NCI-H2107 (cell line): ENCODE measurements around the gene SEMA6C.

Source experiments
- DNase-seq: peaks from one replicate; lab custom pipeline; 2025; lab: John Stamatoyannopoulos, UW

SEMA6C gene

DNA sequence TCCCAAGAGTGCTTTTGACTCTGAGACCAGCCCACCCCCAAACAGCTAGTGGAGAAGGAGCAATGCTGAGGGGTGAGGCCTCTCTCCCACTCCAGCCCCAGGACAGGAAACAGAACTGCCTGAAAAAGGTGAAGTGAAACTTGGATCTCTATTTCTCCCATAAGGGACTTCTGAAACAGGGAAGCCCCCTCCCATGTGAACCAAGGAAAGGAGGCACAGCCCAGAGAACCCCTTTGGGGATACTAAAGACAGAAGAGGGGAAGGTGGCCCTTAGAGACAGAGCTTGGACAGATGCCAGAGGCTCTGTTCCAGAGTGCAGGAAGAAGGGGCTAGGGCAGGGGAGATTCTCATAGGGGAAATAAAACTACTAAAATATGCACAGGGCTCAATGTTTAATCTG, 12.9 kb upstream of the SEMA6C start:
- no peak for DNase-seq

DNA sequence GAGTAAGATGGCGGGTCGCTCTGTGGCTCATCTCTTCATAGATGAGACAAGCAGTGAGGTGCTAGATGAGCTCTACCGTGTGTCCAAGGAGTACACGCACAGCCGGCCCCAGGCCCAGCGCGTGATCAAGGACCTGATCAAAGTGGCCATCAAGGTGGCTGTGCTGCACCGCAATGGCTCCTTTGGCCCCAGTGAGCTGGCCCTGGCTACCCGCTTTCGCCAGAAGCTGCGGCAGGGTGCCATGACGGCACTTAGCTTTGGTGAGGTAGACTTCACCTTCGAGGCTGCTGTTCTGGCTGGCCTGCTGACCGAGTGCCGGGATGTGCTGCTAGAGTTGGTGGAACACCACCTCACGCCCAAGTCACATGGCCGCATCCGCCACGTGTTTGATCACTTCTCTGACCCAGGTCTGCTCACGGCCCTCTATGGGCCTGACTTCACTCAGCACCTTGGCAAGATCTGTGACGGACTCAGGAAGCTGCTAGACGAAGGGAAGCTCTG, 12.4 kb upstream of the SEMA6C start:
- DNase-seq = no peak

DNA sequence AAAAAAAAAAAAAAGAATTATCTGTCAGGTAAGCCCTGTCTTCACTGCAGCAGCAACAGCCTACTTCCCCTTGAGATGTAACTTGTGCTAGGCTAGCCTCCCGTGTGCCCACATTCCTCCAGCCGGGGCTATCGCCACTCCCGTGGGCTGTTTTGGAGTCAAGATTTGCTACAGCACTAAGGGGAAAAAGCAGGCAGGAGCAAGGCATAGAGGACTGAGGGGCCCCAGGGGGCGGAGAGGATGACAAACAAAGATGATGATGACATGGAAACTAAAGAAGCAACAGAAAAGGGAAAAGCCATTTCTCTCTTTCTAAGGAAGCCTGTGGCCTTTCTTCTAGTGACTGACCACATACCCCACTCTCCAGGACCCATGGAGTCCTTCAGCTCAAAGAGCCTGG, 11.9 kb upstream of the SEMA6C start:
- no peak for DNase-seq

DNA sequence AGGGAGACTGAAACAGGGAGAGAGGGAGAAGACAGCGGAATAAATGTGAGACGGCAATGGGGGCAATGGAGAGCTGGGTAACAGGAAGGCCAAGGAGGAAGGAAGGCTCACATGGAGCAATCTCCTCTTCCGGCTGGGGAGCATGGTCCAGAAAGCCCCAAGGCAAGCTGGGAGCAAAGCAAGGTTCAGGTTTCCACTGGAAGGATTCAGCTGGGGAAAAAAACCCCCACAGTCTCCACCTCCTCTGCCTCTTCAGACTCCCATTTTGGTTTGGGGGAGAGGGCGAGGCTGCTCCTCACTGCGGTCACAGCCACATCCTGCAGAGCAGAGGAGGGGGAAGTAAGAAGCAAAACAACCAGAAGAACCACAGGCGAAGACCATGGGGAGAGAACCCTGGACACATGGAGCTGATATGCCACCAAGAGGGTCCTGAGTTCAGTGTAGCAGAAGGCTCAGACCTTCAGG, 10.7 kb upstream of the SEMA6C start:
- no peak for DNase-seq

DNA sequence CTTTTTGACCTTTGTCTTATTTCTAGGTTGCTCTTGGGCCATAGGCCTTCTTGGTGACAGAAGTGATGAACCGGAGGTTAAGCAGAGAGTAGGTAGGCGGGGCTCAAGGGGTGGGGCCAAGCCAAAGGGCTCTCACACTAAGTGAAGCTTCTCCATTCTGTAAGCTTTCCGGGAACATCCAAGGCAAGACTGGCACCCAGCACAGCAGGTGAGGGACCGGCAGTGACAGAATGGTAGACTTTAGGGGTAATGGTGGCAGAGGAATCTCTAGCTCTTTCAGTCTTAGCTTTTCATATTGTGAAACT, 10.0 kb upstream of the SEMA6C start, which contains the start of gene TNFAIP8L2:
TNFAIP8L2 (plus strand) TSS at position 135 of the 305 bp plus-strand sequence. CDS start 2,049 bp downstream, outside the sequence.
- DNase-seq = no peak

DNA sequence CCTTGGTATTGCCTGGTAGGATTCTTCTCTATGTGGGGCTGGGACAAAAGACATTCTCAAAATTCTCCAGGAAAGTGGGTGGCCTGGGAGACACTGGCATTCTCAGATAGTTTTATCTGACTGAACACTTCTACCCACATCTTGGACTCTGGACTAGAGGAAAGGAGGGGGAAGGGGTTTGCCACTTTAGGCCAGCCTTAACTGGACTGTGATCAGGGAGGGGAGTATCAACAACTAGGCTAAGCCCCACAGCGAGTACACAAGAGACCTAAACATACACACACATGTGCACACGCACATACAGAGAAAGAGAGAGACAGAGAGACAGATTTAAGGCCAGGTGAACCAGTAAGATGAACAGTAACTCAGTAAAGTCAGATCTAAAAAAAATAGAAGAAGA, 1.2 kb upstream of the SEMA6C start:
- DNase-seq = no peak

DNA sequence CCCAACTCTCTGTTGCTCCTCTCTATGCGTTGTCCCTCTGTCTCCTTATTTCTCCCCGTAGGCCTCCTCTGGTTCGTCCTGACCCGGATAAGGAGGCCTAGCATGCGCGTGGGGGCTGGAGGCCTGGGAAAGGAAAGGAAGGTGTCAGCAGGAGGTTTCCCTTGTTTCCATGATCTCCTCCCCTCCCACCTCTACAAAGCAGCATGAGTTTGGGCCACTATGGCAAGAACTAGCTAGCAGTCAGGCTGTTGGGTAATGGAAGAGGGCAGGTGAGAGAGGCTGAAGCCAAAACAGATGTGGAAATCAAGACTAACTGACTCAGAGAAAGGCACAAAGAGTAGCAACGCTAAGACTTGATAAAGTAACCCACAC, 687 bp upstream of the SEMA6C start:
- no peak for DNase-seq

DNA sequence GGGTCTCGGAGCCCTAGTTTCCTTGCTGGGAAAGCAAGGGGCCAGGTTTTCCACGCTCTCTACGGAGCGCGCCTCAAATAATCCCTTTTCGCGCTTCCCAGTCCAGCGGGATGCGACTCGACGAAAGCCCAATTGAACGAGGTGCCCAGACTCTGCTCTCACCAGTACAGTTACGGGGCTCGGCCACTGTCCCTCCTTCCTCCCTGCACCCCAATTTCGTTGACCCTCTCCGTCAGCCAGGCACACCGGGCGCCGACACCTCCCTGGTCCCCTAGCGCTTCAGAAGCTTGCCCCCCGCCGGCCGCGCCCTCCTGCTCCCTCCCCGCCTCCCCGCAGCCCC, 389 bp downstream of the SEMA6C start:
- no peak for DNase-seq

DNA sequence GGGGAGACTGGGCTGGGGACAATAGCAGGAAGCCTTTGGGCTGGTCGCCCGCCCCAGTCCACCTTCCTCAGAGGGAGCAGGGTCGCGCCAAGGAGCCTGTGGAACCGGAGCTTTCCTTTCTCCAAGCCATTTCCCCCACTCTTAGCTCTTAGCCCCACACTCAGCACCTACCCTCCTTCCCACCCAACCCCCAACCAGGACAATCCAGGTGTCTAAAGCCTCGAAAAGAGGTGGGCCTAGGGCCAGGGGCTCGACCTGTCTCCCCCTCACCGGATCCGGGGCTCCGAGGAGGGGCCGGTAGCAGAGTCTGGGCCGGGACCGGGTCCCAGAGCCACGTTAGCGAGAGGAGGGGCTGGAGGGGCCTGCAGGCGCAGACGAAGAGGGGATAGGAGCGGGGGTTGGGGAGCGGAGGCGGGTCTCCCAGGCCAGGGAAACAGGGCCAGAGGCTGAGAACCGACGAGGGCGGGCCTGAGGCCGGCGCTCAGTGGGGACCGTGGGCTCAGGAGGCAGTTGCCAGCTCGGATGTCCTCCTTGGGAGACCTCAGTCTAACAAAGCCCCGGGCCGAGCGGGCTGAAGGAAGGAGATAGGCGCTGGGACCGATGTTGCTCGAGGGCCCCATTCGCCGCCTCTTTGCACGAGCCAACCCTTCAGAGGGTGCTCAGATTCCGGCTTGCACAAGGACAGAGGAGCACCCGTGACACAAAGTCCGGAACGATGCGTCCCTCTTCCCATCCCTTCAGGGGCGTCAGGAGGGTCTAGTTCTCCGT, 943 bp downstream of the SEMA6C start:
- DNase-seq = no peak

DNA sequence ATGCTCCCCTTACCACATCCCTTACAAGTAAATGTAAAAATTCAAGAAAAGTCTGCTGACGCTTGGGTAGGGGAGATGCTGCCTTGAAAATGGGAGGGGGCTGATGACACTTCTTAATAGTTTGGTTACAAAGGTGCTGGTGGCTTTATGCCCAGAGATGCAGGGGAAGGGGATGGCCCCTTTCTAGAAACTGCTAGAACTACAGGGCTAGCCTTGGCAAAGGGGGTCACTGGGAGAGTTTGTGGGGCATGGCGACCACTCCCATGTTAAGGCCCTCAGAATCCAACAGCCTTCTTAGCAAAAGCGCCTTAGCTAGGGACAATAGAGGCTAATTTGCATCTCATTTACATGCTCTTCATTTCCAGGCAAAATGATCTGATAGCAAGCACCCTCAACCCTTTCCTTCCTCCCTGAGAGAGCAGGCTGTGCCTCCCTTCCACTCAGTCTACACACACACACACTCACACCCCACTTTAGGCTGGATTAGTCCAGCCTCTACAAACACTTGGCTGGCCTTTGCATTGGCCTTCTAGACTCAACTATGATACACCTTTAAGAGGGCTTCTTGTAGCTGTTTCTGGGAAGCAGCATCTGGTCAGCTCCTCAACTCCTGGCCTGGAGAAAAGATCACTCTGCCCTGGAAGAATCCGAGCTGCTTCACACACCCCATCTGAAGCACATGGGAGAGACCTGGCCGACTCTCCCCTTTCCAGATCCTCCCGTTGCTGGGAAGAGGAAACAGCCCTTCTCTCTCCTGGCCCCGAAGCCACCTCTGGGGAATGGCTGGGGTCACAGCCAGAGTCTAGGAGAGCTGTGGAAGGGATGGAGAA, 1.7 kb downstream of the SEMA6C start:
- DNase-seq = no peak

DNA sequence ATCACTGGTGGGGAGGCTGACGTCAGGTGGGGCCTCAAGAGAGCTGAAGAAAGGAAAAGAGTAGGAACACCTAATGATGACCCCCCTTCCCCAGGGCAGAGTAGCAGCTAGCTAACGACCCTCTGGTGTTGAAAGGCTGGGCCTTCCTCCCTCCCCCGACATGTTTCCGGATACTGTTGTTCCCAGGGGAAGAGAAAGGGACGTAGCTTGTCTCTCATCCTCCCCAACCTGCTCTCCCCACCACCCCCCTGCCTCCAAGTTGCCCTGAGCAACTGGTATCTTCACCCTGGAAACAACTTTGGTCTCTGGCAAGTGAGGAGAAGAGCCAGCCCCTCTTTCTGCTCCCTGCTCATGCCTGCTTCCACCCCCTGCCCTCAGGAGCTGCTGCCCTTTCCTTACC, 2.4 kb downstream of the SEMA6C start:
- DNase-seq = no peak

DNA sequence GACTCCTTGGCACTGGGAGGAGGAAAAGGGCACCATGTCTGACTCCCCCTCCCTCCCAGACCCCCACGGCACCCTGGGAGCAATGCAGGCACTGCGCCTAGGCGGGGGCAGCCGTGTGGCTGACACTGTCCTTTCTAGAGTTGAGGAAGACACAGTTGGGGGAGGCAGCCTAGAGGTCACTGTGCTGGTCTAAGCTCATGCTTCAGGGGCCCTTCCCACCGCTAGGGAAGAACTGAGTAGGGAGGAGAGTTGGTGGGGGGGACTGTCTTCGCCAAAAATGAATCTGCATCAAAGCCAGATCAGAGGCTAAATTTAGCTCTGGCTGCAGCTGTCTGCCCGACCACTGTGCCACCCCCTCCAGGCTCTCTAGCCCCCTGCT, 3.4 kb downstream of the SEMA6C start:
- no peak for DNase-seq

DNA sequence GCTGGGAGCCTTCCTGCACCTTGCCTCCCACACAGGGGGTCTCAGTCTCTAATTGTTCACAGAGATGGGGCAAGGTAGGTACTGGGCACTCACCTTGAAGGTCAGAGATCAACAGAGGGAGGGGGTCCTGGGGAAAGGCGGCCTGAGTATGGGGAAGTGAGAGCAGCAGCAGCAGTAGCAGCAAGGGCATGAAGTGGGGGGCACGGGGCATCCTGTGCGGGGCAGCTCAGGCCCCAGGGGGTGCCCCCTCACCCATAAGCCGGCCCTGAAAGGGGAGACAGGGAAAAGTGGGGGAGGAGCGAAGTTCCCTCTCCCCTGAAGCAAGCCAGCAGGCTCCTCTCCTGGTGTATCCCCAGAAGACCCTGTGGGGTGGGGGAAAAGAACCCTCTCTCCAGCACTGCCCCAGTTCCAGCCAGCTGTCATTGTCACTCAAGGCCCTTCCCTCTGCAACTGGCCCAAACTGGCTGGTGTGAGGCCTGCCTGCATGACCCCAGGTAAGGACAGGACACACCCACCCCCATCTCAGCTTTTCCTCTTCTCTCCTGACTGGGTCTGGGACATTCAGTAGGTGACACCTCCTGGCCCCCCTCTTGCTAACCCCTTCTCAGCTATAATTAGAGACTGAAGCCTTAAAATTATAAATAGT, 3.9 kb downstream of the SEMA6C start:
- DNase-seq = no peak

DNA sequence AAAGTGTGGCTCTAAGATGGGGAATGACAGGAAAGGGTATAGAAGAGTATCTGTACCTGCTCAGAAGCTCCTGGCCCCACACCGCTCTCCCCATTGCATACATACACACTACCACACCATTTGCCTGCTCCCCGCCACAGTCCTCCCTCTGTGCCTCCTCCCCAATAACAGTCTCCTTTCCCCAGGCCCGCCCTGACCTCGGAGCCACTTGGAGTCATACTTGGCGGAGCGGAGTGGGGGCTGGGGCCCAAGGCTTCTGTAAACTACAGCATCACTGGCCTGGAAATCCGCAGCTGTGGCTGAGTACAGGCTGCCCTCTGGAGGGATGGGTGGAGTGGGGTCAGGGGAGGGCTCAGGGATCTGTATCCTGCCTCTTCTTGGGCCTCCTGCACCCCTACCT, 8.6 kb downstream of the SEMA6C start:
- DNase-seq = no peak

DNA sequence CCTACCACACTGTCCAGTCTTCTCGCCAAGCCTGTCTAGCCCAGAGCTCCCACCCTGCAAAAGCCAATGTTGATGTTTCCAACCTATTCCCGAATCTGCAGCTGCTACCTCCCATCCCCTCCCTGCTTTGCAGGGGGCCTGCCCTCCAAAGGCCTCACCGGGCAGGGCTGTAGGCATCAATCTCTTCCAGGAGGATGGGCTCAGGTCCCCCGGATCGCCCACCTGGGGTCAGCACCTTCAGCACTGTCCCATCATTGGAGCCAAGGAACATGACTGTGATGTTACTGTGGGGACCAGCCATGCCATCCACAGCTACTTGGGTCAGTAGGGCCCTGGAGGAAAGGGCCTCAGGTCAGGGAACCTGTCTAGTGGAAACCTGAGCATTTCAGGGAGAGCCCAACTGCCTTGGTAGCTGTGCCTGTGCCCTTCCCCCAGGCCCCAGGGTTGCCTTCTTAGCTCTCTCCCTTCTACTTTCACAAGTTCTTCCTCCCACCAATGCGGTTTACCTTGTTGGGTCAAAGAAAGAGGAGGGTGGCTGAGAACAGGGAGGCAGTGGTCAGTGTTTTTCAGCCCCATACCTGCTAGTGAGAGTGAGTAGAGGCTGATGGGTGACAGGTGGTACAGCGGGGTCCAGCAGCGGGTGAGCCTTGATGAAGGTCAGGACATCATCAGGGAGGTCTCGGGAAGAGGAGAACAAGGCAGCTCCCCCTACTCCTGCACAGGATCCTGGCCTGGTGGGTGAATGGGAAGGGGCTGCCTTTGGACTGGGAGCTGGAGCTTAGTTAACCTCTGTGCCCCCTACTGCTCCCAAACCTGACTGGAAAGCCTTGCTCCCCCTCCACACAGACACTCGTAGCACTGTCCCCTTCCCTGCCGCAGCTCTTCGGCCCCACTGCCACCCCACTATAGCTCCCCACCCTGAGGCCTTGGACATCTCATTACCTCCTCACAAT, 10.7 kb downstream of the SEMA6C start:
- DNase-seq = no peak

DNA sequence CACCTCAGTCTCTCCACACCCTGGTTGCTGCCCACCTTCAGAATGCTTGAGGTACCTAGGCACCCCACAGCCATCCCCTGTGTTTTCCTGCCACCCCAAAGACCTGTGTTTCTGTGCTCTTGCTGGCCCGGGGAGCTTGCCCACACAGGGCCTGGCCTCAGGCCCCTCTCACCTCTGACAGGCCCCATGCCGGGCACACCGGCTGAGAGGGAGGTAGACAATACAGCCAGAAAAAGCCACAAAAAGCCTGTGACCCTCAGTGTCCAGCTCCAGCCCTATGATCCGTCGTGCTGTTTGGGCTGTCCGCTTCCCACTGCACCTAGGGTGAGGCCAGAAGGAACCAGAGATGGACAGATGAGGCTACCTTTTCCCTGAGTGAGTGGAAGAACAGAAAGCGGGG, 11.4 kb downstream of the SEMA6C start:
- no peak for DNase-seq

DNA sequence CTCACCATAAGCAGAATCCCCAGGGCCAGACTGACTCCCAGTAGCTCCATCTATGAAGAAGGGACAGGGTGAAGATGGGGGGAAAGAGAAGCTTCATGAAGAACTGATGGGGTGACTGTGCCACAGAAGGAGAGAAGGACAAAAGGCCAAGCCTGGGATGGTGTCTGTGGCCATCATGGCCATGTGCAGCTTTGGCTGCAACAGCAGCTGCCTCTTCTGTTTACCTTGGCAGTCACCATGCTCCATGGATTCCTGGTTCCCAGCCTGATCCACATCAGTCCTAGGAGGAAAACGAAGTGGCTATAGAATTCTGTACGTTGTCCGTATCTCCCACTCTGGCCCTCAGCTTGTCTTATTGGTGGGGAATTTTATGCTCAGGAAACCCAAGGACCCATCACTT, 12.0 kb downstream of the SEMA6C start:
- no peak for DNase-seq

DNA sequence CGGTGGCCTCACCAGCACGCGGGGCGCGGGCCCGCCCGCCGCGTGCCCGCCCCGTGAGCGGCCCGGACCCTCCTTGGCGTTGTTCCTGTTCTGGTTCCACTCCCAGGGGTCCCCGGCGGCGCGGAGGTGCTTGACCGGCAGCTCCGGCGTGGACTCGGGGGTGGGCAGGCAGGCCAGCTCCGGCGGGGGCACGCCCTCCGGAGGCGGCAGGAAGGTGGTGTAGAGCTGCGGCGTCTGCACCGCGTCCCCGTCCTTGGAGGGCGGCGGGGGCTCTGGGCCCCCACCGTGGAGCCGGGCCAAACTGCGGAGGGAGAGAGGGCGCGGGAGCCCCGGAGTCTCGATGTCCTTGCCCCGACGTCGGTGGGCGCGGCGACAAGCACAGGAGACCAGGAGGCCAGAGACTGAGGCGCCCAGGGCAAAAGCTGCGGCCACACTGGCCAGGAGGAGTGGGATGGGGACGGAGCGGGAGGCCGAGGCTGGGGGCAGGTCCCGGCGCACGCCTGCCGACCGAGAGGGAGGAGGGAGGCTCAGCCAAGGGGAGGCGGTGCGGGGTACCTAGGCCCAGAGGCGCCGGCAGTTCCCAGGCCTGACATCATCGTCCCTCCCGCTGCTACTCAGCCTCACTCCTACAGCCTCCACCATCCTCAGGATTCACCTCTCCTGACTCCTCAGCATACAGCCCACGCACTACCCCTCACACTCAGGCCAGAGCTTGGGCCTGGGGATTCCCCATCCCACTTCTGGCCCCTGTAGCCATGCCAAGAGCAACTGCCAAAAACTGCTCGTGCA, 13.2 kb downstream of the SEMA6C start:
- DNase-seq = no peak

DNA sequence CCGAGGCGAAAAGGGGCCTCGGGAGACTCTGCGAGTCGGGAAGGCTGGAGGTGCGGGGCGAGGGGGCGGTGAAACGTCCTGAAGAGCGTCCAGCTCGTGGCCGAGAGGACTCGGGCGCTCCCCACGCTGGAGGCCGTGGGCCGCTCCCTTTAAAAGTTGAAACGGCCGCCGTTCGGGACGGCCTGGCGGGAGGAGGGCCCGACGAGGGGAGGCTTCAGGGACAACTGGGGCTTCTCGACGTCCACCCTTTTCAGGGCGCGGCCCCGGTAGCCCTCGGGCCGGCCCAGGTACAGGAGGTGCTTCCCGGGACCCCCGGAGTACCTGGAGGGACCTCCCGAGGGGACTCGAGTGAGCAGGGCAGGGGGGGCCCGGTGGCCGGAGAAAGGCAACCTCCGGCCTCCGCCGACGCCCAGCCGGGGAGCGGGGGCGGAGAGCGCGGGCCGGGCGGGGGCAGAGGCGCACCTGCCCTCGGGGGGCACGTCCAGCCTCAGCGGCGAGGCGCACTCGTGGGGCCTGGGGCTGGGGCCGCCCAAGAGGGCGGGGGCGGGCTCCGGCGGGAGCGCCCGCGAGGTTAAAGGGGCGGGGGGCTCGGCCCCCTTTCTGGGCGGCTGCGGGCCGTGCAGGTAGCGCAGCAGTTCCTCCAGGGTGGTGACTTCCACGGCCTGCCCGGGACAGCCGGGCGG, 14.0 kb downstream of the SEMA6C start:
- DNase-seq = no peak

DNA sequence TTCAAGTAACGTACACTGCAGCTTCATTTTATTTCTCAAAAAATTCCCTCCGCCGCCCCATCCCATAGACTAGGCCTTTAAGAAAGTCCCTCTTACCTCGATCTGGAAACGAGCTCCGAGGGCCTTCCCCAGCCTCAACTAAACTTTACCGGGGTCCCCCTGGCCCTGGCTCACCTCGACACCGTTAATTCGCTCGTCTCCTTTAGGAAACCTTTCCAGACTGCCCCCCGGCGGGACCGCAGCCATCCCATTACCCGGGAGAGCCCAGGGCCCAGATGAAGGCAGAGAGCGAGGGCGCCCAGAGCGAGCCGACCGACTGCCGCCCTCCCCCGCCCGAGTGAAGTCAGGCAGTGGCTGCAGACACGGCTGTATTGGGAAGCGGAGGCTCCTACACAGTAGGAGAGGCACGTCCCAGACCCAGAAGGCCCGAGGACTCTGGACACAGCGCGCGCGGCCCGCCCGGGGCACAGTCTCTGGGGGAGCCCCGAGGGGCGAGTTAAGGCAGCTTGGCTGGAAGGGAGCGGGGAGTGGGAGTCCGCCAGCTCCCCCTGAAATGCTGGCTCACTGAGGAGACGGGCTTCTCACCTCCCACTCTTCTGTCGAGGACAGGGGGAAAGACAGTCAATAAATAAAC, 14.6 kb downstream of the SEMA6C start:
- no peak for DNase-seq
